Fibroblast of pulmonary artery (primary cell): ENCODE data around the gene OR10AG1.

Experiments
- DNase-seq: peaks from one replicate; pipeline ENCODE4 v3.0.0-alpha.2; 2010; ENCODE audit warnings: low read depth
- H3K4me3 ChIP-seq: replicated peaks from 2 replicates; pipeline ENCODE4 v1.5.1; 2011; ENCODE audit warnings: low read depth, mild to moderate bottlenecking, control low read depth, low read length, moderate library complexity
- TF ChIP-seq, protein P1 (sequence below): IDR thresholded peaks from 2 replicates; pipeline ENCODE4 v1.5.1; 2011; ENCODE audit warnings: mild to moderate bottlenecking, control low read depth, low read length, inconsistent platforms; ENCODE audit errors: missing control alignments

Gene OR10AG1

GRCh38 chr11:55969845-55970244 lies at the start of gene OR10AG1:
TSS of gene OR10AG1 (minus strand) at chr11:55969945. CDS start at chr11:55969907, 38 bp downstream.
- H3K4me3 ChIP-seq, result no peak within 1 kb of the TSS
- TF ChIP-seq, protein P1, sequence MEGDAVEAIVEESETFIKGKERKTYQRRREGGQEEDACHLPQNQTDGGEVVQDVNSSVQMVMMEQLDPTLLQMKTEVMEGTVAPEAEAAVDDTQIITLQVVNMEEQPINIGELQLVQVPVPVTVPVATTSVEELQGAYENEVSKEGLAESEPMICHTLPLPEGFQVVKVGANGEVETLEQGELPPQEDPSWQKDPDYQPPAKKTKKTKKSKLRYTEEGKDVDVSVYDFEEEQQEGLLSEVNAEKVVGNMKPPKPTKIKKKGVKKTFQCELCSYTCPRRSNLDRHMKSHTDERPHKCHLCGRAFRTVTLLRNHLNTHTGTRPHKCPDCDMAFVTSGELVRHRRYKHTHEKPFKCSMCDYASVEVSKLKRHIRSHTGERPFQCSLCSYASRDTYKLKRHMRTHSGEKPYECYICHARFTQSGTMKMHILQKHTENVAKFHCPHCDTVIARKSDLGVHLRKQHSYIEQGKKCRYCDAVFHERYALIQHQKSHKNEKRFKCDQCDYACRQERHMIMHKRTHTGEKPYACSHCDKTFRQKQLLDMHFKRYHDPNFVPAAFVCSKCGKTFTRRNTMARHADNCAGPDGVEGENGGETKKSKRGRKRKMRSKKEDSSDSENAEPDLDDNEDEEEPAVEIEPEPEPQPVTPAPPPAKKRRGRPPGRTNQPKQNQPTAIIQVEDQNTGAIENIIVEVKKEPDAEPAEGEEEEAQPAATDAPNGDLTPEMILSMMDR, result no peak
- DNase-seq, result no peak

DNA sequence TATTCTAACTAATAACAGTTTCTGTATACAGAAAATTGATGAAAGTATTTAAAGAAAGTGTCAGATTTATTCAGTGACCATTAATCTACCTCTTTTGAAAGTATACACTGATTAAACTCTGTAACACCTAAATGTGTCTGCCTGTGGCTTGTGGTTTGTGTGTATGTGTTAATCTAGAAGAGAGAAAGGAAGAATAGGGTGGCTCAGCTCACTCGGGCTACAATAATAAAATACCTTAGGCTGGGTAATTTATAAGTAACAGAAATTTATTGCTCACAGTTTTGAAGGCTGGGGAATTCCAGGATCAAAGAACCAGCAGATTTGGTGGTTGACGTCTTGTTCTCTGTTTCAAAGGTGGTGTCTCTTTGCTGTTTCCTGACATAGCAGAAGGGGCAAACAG lies 44.1 kb upstream of the OR10AG1 start:
- no peak for DNase-seq
- TF ChIP-seq, protein P1, result no peak
- H3K4me3 ChIP-seq, result no peak overlapping the region

DNA sequence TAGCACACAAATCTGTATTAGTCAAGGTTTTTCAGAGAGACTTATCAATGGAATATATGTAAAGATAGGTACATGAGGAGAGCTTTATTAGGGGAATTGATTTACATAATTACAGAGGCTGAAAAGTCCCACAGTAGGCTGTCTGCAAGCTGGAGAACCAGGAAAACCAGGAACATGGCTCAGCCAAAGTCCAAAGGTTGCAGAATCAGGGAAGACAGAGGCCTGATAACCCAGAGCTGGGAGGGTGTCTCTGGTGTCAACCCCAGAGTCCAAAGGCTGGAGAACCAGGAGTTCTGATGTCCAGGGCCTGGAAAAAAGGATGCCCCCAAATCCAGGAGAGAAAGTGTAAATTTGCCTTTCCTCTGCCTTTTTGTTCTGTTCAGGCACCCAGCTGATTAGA lies 41.0 kb upstream of the OR10AG1 start:
- TF ChIP-seq, protein P1, result no peak
- no peak overlapping the region for H3K4me3 ChIP-seq
- DNase-seq, result no peak

DNA sequence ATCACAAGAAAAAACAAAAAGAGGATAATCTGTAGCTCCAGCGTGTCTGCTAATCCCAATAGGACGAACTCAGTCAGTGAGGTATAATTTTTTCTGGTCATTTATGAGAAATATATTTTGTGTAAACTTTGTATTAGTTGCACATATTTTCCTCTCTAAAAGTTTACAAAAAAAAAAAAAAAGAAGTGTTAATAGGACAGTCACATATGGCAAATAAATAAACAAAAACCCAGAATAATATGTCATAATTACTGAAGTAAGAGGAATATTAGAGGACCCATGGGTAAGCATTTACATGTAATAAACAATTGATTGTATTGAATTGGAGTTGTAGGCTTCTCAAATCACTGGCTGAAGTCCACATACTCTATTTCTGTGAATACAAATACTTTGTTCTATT lies 24.8 kb upstream of the OR10AG1 start, which contains the start of gene OR5F1:
TSS of gene OR5F1 (minus strand) at position 101 of the 400 bp plus-strand sequence. CDS start at position 101, 0 bp downstream.
- TF ChIP-seq, protein P1, result no peak
- no peak within 1 kb of the TSS for H3K4me3 ChIP-seq
- no peak for DNase-seq

GRCh38 chr11:55970935-55971334 lies 1.2 kb upstream of the OR10AG1 start:
- H3K4me3 ChIP-seq, result no peak overlapping the region
- DNase-seq, result no peak
- TF ChIP-seq, protein P1, result no peak

- DNase-seq, result no peak
- TF ChIP-seq, protein P1, result no peak
- no peak overlapping the region for H3K4me3 ChIP-seq
Measured at GRCh38 chr11:55967914-55968313, 1.8 kb downstream of the OR10AG1 start.

DNA sequence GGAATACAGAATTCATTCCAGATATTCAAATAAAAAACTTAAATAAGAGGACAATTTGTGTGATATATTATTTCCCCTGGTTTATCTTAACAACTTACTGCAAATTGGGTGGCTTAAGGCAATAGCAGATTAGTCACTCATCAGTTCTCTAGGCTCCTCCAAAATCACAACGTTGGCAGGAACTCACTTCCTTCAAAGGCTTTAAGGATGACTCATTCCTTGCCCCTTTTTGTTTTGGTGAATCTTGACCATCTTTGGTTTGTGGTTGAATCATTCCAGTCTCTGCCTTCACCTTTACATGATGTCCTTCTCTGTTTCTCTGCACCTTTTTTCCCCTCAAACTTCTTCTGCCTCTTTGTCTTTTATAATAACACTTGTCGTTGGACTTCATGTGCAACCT lies 3.4 kb downstream of the OR10AG1 start:
- DNase-seq, result no peak
- TF ChIP-seq, protein P1, result no peak
- H3K4me3 ChIP-seq, result no peak overlapping the region
